Suprapubic skin (tissue), 4 donors: ENCODE data around the gene EIF5A2. TPM values are rescaled to one million over a fixed set of nuclear protein-coding genes. Genes with fewer than 3 reads are reported as not detected.

Experiments used
- DNase-seq, 2 donors: peaks; one replicate each; pipeline ENCODE4 v3.0.0-alpha.2; 2019; ENCODE audit warnings: low spot score in 2 of 2
- H3K27ac ChIP-seq: fragments of 200-600 bp; sonication (generic); one replicate; pipeline ENCODE4 v1.5.1; 2019
- H3K27me3 ChIP-seq: fragments of 200-600 bp; sonication (generic); one replicate; pipeline ENCODE4 v1.5.1; 2019
- H3K36me3 ChIP-seq: fragments of 200-600 bp; sonication (generic); one replicate; pipeline ENCODE4 v1.5.1; 2019
- H3K4me1 ChIP-seq: fragments of 200-600 bp; sonication (generic); one replicate; pipeline ENCODE4 v1.5.1; 2019
- H3K4me3 ChIP-seq: fragments of 200-600 bp; sonication (generic); one replicate; pipeline ENCODE4 v1.5.1; 2019; ENCODE audit warnings: mild to moderate bottlenecking
- H3K9me3 ChIP-seq: fragments of 200-600 bp; sonication (generic); one replicate; pipeline ENCODE4 v1.5.1; 2019
- CTCF ChIP-seq, 2 donors: fragments of 200-600 bp in 1 of 2; fragments of 450-650 bp in 1 of 2; sonication (generic) in 1 of 2; IDR thresholded peaks; one replicate each; pipeline ENCODE4 v1.5.1; 2016 to 2019; ENCODE audit warnings: antibody characterized with exemption in 2 of 2, mild to moderate bottlenecking in 1 of 2, moderate library complexity in 1 of 2
- EP300 ChIP-seq: sonication (generic); formaldehyde crosslinking; IDR thresholded peaks from one replicate; pipeline ENCODE4 v1.6.1; 2017; ENCODE audit warnings: antibody characterized with exemption
- POLR2A ChIP-seq, 2 donors: fragments of 450-650 bp; IDR thresholded peaks; one replicate each; pipeline ENCODE4 v1.6.1; 2017; ENCODE audit warnings: antibody characterized with exemption in 2 of 2, mild to moderate bottlenecking in 2 of 2, moderate library complexity in 2 of 2
- POLR2AphosphoS5 ChIP-seq, 3 donors: sonication (generic); formaldehyde crosslinking; IDR thresholded peaks; one replicate each; pipeline ENCODE4 v1.6.1; 2017; ENCODE audit warnings: antibody characterized with exemption in 3 of 3
- WGBS: methylation state at CpG from one replicate; pipeline ENCODE4 v1.1.5; 2018; 5-methylcytosine and 5-hydroxymethylcytosine counted together
- total RNA-seq, 4 donors: library from RNA; depleted of rRNA; stranded (reverse); fragments of >200 nt; gene quantifications; one replicate each; pipeline ENCODE4 v1.1.0, GENCODE V29; 2016

The EIF5A2 gene
- total RNA-seq, 4 donors from 2014 or later: 1.9 to 5.3 (median 3.5) TPM

GRCh38 chr3:170840291-170840859, 68.1 kb downstream of the EIF5A2 start:
- no peak overlapping the region for H3K27ac ChIP-seq
- no peaks in the 10 kb centered on the region for H3K27me3 ChIP-seq
- TF ChIP-seq POLR2AphosphoS5 (IDR thresholded peaks at IDR 0.05): no peak
- H3K4me1 ChIP-seq: no peaks in the 10 kb centered on the region
- WGBS: 63% methylated on average over 2 of the region's 2 CpGs
- no peaks in the 10 kb centered on the region for H3K9me3 ChIP-seq
- DNase-seq: no peak
- H3K36me3 ChIP-seq: no peaks in the 10 kb centered on the region
- H3K4me3 ChIP-seq: no peak overlapping the region

- H3K4me3 ChIP-seq: no peak overlapping the region
- no peaks in the 10 kb centered on the region for H3K36me3 ChIP-seq
- TF ChIP-seq EP300: no peak
- no peak for TF ChIP-seq POLR2A (IDR thresholded peaks at IDR 0.05)
- no peak for TF ChIP-seq POLR2AphosphoS5 (IDR thresholded peaks at IDR 0.05)
- no peak for TF ChIP-seq CTCF (IDR thresholded peaks at IDR 0.05)
- DNase-seq: no peak
- H3K27ac ChIP-seq: no peak overlapping the region
- WGBS: 79% methylated on average over 3 of the region's 3 CpGs
- no peaks in the 10 kb centered on the region for H3K4me1 ChIP-seq
- no peaks in the 10 kb centered on the region for H3K27me3 ChIP-seq
- H3K9me3 ChIP-seq: no peaks in the 10 kb centered on the region
These were observed 68.8 kb downstream of the EIF5A2 start for GRCh38 chr3:170839518-170840100.

Other genes with a start within 250 kb of the EIF5A2 start
- gene RPL22L1, start 38.4 kb downstream of the EIF5A2 start, total RNA-seq: 100 to 1,000 TPM in 2 of 4 donors, 10 to 100 TPM in 2; 23.1 to 169 (median 97.7) TPM
- 1 to 10 TPM in 1 of 4 donors, not detected in 3; 2.0 TPM for gene SLC2A2, start 118.1 kb upstream of the EIF5A2 start, total RNA-seq